ENCODE measurements around the gene DLG5.

DLG5 gene

GRCh38 chr10:77936697-77937567 lies 10.4 kb upstream of the DLG5 start:
- Mint-ChIP-seq H3K36me3 (ENCODE audit: low read depth) (no peaks in the 10 kb centered on the region), H3K27me3 (peaks cover 4% of the 10 kb centered on the region), H3K9me3 (no peaks in the 10 kb centered on the region), H3K4me1 (ENCODE audit: low read depth) (no peaks in the 10 kb centered on the region), H3K4me3 (no peak overlapping the region), H3K27ac (no peak overlapping the region)

DNA sequence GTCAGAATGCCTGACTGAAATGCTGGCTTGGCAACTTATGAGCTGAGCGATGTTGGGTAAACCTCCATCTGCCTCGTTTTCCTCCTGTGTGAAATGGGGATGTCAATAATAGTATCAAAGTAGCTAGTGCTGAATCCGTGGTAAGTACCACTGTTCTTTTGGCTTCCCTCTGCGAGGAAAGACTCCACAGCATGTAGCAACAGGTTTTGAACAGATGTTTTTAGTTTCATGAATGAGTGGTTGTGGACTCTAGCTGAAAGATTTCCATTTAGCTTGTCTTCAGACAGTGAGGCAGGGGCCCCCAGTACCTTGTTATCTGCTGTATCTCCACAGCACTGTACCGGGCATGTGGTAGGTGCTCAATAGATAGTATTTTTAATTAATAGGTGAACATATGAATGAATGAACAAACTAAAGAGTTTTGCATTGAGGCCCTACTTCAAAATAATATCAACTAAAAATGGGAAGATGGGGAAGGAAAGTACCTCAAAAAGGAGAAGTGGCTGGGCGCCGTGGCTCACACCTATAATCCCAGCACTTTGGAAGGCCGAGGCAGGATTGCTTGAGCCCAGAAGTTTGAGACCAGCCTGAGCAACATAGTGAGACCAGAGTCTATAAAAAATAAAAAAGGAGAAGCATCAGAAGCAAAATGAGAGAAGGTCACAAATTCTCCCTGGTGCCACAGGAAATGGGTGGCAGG lies 5.6 kb upstream of the DLG5 start:
- no peak overlapping the region for H3K27ac Mint-ChIP-seq
- H3K4me1 Mint-ChIP-seq (ENCODE audit: low read depth): peaks cover 7% of the 10 kb centered on the region
- no peaks in the 10 kb centered on the region for H3K36me3 Mint-ChIP-seq (ENCODE audit: low read depth)
- peaks cover 31% of the 10 kb centered on the region for H3K27me3 Mint-ChIP-seq
- no peak overlapping the region for H3K4me3 Mint-ChIP-seq
- no peaks in the 10 kb centered on the region for H3K9me3 Mint-ChIP-seq

DNA sequence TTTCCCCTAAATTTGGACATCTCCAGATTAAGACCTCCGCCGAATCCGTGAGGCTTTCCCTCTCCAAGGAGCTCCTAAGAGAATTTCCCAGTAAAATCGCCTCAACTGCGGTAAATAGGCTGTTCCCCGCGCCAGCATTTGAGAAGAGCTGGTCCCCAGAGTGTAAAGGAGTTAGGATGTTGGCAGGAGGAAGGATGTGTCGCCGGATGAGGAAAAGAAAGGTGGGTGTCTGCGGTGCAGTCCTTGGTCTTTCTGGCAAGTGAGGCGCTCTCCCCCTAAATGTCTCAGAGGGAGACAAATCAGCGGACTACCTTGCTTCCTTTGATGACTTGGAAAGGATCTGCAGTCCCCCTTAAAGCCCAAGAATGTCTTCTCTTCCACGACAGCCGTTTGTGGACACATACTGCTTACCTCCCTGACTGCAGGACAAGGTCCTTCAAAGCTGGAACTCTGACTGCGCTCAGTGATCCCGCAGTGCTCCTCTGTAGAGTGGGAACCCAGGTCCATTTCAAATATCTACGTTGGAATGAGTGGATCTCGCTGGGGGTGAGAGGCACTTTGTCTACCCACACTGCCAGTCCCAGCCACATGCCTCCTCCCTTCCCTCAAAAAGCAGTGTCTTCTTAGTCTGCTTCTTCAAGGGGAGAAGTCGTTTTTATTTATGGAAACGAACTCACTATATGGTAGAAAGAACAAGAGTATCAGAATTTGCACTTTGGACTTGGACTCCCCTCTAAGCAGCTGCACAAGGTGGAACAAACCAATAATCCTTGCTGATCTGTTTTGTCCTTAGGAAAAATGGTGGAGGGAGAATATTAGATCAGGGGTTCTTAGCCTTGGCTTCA lies 1.1 kb upstream of the DLG5 start:
- H3K27ac Mint-ChIP-seq: no peak overlapping the region
- H3K4me3 Mint-ChIP-seq: peak overlapping the region; percentile 71
- H3K27me3 Mint-ChIP-seq: peaks cover 53% of the 10 kb centered on the region
- H3K9me3 Mint-ChIP-seq: no peaks in the 10 kb centered on the region
- H3K36me3 Mint-ChIP-seq (ENCODE audit: low read depth): no peaks in the 10 kb centered on the region
- peaks cover 12% of the 10 kb centered on the region for H3K4me1 Mint-ChIP-seq (ENCODE audit: low read depth)

DNA sequence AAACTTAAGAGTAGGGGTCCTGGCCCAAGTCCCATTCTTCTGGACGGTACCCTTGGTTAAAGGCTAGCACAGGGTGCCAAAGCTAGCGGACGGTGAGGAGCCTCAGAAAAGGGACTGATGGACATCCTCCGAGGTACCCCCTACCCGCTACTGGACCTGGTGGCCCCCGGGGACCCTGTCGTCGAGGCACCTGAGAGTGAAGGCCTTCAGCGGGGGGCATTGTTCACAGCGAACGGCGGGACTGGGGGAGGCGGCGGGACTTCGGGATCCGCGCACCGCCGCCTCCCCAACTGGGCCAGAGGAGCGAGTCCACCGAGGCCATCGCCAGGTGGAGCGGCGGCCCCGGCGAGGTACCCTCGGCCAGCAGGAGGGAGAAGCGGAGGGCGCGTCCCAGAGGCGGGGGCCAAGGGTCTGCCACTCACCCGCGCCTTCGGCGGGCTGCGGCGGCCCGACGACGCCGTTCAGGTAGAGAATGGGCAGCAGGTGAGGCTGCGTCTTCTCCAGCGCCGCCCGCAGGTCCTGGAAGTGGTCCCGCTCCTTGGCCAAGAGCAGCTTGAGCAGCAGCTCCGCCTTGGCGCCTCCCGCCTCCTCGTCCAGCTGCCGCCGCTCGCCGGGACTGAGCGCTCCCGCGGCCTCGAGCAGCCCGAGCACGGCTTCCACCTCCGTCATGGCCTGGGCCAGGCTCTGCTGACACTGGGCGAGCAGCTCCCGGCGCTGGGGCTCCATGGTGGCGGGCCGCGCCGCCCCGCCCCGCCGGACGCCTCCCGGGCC lies 575 bp downstream of the DLG5 start:
- Mint-ChIP-seq H3K4me3 (peak overlapping the region; percentile 44), H3K27me3 (peaks cover 47% of the 10 kb centered on the region), H3K4me1 (ENCODE audit: low read depth) (peaks cover 12% of the 10 kb centered on the region), H3K36me3 (ENCODE audit: low read depth) (no peaks in the 10 kb centered on the region), H3K9me3 (no peaks in the 10 kb centered on the region), H3K27ac (no peak overlapping the region)

- Mint-ChIP-seq H3K36me3 (ENCODE audit: low read depth) (no peaks in the 10 kb centered on the region), H3K4me1 (ENCODE audit: low read depth) (peaks cover 12% of the 10 kb centered on the region), H3K4me3 (peak overlapping the region; percentile 44), H3K9me3 (no peaks in the 10 kb centered on the region), H3K27me3 (peaks cover 47% of the 10 kb centered on the region), H3K27ac (no peak overlapping the region)
Measured at GRCh38 chr10:77925410-77925794, 1.2 kb downstream of the DLG5 start.

DNA sequence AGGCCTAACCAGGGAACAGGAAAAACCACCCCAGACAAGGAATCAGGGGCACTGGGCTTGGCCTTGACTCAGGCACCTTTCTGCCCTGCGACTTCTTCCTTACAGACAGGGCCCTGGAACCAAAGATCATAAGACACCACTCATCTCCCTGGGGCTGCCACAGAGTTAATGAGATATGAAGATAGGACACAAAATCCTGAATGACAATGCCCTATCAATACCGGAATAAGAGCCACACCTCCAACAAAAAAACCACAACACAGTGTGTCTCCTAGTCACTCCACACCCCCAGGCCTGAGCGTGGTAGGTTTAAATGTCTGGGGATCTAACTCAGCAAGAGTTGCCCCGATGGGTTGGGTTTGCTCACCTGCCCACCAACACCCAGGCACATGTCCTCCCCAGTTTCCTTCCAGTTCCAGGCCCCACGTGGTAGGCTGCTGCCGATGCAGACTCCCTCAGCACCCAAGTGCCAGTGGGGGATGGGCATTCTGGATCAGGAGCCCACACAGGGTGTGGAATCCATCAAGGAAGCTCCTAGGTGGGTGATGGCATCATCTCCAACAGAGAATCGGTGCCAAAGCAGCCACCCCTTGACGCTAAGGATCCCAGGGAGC lies 3.9 kb downstream of the DLG5 start:
- Mint-ChIP-seq H3K4me3 (no peak overlapping the region), H3K27ac (no peak overlapping the region), H3K27me3 (peaks cover 38% of the 10 kb centered on the region), H3K36me3 (ENCODE audit: low read depth) (no peaks in the 10 kb centered on the region), H3K9me3 (no peaks in the 10 kb centered on the region), H3K4me1 (ENCODE audit: low read depth) (peaks cover 10% of the 10 kb centered on the region)

- no peaks in the 10 kb centered on the region for H3K36me3 Mint-ChIP-seq (ENCODE audit: low read depth)
- H3K27me3 Mint-ChIP-seq: peaks cover 32% of the 10 kb centered on the region
- H3K4me3 Mint-ChIP-seq: no peak overlapping the region
- peaks cover 5% of the 10 kb centered on the region for H3K4me1 Mint-ChIP-seq (ENCODE audit: low read depth)
- no peaks in the 10 kb centered on the region for H3K9me3 Mint-ChIP-seq
- H3K27ac Mint-ChIP-seq: no peak overlapping the region
Measured at GRCh38 chr10:77922055-77922454, 4.5 kb downstream of the DLG5 start.

DNA sequence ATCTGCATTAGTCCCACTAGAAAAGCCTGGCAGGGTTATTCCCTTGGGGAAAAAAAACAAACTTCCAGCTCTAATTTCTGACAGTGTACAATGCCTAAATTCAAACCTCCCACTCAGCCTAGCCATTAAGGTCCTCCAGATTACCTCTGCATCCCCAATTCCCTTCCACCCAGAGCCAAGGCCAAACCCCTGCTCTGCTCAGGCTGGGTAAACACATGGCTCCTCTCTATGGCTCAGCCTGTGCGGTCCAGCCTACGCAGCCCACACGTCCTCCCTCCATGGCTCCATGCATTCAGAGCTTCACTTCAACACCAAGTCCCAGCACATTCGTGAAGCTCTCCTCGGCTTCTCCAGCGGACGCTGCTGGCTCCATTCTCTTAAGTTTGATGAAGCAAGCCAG lies 5.2 kb downstream of the DLG5 start:
- H3K27ac Mint-ChIP-seq: no peak overlapping the region

DNA sequence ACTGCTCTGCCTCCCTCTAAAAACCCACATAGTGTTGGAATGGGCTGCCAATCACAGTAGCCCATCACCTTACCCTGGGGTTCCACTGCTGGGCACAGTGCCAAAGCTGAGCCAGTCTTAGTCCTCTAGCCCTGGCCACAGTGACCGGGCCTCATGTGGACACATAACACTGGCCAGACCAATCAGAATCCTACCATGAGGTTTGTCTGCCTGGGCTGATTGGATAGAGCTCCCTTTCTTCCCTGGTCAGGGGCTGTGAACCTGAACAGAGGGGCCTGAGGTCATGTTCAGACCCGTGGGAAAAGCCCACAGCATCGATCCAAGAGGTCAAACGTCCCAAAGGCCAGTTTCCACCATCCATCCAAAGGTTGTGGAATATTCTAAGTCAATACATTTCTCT lies 6.1 kb downstream of the DLG5 start:
- Mint-ChIP-seq H3K4me1 (ENCODE audit: low read depth) (peaks cover 5% of the 10 kb centered on the region), H3K27ac (no peak overlapping the region), H3K27me3 (peaks cover 31% of the 10 kb centered on the region), H3K9me3 (no peaks in the 10 kb centered on the region), H3K4me3 (no peak overlapping the region), H3K36me3 (ENCODE audit: low read depth) (no peaks in the 10 kb centered on the region)

More for the DNA sequence above, 5.2 kb downstream of the DLG5 start:
- no peaks in the 10 kb centered on the region for H3K36me3 Mint-ChIP-seq (ENCODE audit: low read depth)
- H3K9me3 Mint-ChIP-seq: no peaks in the 10 kb centered on the region
- no peak overlapping the region for H3K4me3 Mint-ChIP-seq
- peaks cover 32% of the 10 kb centered on the region for H3K27me3 Mint-ChIP-seq
- peaks cover 5% of the 10 kb centered on the region for H3K4me1 Mint-ChIP-seq (ENCODE audit: low read depth)

DNA sequence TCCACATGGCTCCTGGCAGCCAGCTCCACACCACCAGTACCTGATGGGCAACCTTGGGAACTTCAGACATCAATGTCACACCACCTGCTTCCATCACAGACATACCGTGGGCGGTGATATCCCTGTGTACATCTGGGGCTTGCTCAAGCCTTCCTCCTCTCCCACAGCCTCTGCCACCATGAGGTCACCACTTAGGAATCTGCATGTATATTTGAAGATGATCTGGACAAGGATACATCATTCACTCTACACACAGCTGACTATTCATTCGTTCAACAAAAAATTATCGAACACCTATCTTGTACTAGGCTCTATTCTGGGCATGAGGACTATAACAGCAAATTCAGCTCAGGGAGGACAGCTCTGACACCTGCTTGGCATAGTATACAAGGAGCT lies 6.8 kb downstream of the DLG5 start:
- Mint-ChIP-seq H3K4me1 (ENCODE audit: low read depth) (no peaks in the 10 kb centered on the region), H3K27ac (no peak overlapping the region), H3K36me3 (ENCODE audit: low read depth) (no peaks in the 10 kb centered on the region), H3K9me3 (no peaks in the 10 kb centered on the region), H3K27me3 (peaks cover 25% of the 10 kb centered on the region), H3K4me3 (no peak overlapping the region)

- H3K27ac Mint-ChIP-seq: no peak overlapping the region
- no peak overlapping the region for H3K4me3 Mint-ChIP-seq
- no peaks in the 10 kb centered on the region for H3K36me3 Mint-ChIP-seq (ENCODE audit: low read depth)
- no peaks in the 10 kb centered on the region for H3K4me1 Mint-ChIP-seq (ENCODE audit: low read depth)
- peaks cover 9% of the 10 kb centered on the region for H3K27me3 Mint-ChIP-seq
- no peaks in the 10 kb centered on the region for H3K9me3 Mint-ChIP-seq
Measured at GRCh38 chr10:77915319-77916105, 11.0 kb downstream of the DLG5 start.

- no peaks in the 10 kb centered on the region for H3K4me1 Mint-ChIP-seq (ENCODE audit: low read depth)
- H3K36me3 Mint-ChIP-seq (ENCODE audit: low read depth): no peaks in the 10 kb centered on the region
- no peak overlapping the region for H3K4me3 Mint-ChIP-seq
- H3K9me3 Mint-ChIP-seq: no peaks in the 10 kb centered on the region
- peaks cover 7% of the 10 kb centered on the region for H3K27me3 Mint-ChIP-seq
- H3K27ac Mint-ChIP-seq: no peak overlapping the region
Measured at GRCh38 chr10:77913090-77913489, 13.5 kb downstream of the DLG5 start.

DNA sequence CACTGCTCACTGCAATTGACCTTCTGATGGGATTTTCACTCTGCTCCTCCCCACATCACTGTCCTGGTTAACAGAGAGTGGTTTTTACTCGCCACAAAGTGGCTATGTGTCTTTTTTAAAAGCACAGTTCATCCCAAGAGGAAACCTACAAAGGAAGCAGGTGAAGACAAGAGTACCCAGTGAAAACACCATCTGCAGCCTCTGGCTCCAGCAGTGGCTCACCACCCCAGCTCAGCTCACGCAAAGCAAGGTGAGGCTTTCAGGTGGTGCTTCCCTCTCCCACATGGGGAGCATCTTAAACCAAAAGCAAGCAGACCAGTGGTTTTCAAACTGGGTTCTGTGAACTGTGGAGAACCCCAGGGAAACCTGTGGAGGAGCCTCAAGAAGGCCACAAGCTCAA lies 14.0 kb downstream of the DLG5 start:
- Mint-ChIP-seq H3K27ac (no peak overlapping the region), H3K4me3 (no peak overlapping the region), H3K4me1 (ENCODE audit: low read depth) (no peaks in the 10 kb centered on the region), H3K27me3 (peaks cover 7% of the 10 kb centered on the region), H3K9me3 (no peaks in the 10 kb centered on the region), H3K36me3 (ENCODE audit: low read depth) (no peaks in the 10 kb centered on the region)

Data from stimulated activated naive CD8-positive, alpha-beta T cell treated with anti-CD3 and anti-CD28 coated beads, Interleukin-15, Interleukin-2, amounts not matched to agents 100 ng/mL and 50 ng/mL, for 24 hours (primary cell).